Caco-2 (cell line): ENCODE results near the gene ACTG1. TPM values are rescaled to one million over a fixed set of nuclear protein-coding genes. Genes with fewer than 3 reads are reported as not detected.
A peak's percentile ranks its signal among the peaks of the same experiment; 100 is the strongest.

Experiments
- BruUV-seq: library from RNA; stranded (reverse); fragments of 400-500 nt; replicated peaks from 2 replicates; lab custom pipeline; 2021; lab: Mats Ljungman, UMichigan
- CTCF ChIA-PET: fragments of 300-600 bp; sonication (Branson Sonifier 250); formaldehyde crosslinking; loops from one replicate; lab custom pipeline; 2022; ENCODE audit warnings: antibody characterized with exemption; lab: Charles Lee
- POLR2A ChIA-PET: fragments of 300-600 bp; sonication (Branson Sonifier 250); formaldehyde crosslinking; loops from one replicate; lab custom pipeline; 2022; ENCODE audit warnings: antibody characterized with exemption; lab: Charles Lee
- DNase-seq, 2 experiments: peaks; one replicate each; pipeline versions ENCODE4 v3.0.0 to v3.0.0-alpha.2; 2020 to 2022
- H3K27me3 ChIP-seq: replicated peaks from 2 replicates; pipeline ENCODE4 v1.6.0; 2011; ENCODE audit warnings: low read length; ENCODE audit not compliant: control insufficient read depth, insufficient read depth
- H3K36me3 ChIP-seq: 2 replicates; pipeline ENCODE4 v1.5.1; 2011; ENCODE audit warnings: low read length; ENCODE audit not compliant: control insufficient read depth, insufficient read depth
- H3K4me1 ChIP-seq: fragments of 250-450 bp; sonication (Bioruptor Pico); 2 replicates; pipeline ENCODE4 v1.5.1; 2020; ENCODE audit warnings: mild to moderate bottlenecking
- H3K4me3 ChIP-seq: 2 replicates; pipeline ENCODE4 v1.5.1; 2011; ENCODE audit warnings: low read depth, mild to moderate bottlenecking, control low read depth, low read length
- H3K9me3 ChIP-seq: fragments of 250-450 bp; sonication (Bioruptor Pico); 2 replicates; pipeline ENCODE4 v1.5.1; 2020; ENCODE audit warnings: mild to moderate bottlenecking, moderate library complexity
- H3K27ac Mint-ChIP-seq: one replicate; pipeline ENCODE4 v1.8.0; 2022; ENCODE audit warnings: mixed read lengths; ENCODE audit not compliant: unreplicated experiment
- H3K27me3 Mint-ChIP-seq: one replicate; pipeline ENCODE4 v1.8.0; 2022; ENCODE audit warnings: mixed read lengths; ENCODE audit not compliant: insufficient read depth, unreplicated experiment
- H3K36me3 Mint-ChIP-seq: one replicate; pipeline ENCODE4 v1.8.0; 2022; ENCODE audit warnings: mild to moderate bottlenecking, mixed read lengths; ENCODE audit not compliant: insufficient read depth, unreplicated experiment
- H3K4me1 Mint-ChIP-seq: one replicate; pipeline ENCODE4 v1.8.0; 2022; ENCODE audit warnings: low read depth, mixed read lengths; ENCODE audit not compliant: unreplicated experiment
- H3K4me3 Mint-ChIP-seq: one replicate; pipeline ENCODE4 v1.8.0; 2022; ENCODE audit warnings: mild to moderate bottlenecking, moderate library complexity, mixed read lengths; ENCODE audit not compliant: unreplicated experiment
- H3K9me3 Mint-ChIP-seq: one replicate; pipeline ENCODE4 v1.8.0; 2022; ENCODE audit warnings: mixed read lengths; ENCODE audit not compliant: unreplicated experiment
- CTCF ChIP-seq, 2 experiments: fragments of 200-600 bp in 1 of 2; IDR thresholded peaks; 1 replicate in 1 of 2; 2 replicates in 1 of 2; pipeline versions ENCODE4 v1.5.1 to v1.8.0; 2011 to 2022; ENCODE audit warnings: antibody characterized with exemption in 1 of 2, control low read depth in 1 of 2, inconsistent platforms in 1 of 2, low read depth in 1 of 2, low read length in 1 of 2, mild to moderate bottlenecking in 1 of 2, moderate library complexity in 1 of 2; ENCODE audit not compliant: insufficient read depth in 1 of 2, severe bottlenecking in 1 of 2, unreplicated experiment in 1 of 2
- intact Hi-C: fragments of 100-400 bp; cut with micrococcal nuclease; formaldehyde crosslinking; loops from one replicate; pipeline ENCODE4 v1.10.0; 2022; ENCODE audit not compliant: unreplicated experiment
- total RNA-seq: library from RNA; stranded (reverse); gene quantifications from 2 replicates; pipeline ENCODE4 v1.2.3, GENCODE V29; 2022

The ACTG1 gene
- total RNA-seq, 1 experiment from 2014 or later, result 1,436 TPM

GRCh38 chr17:81556863-81557262 lies 44.3 kb upstream of the ACTG1 start:
- Mint-ChIP-seq H3K9me3 (no peaks in the 10 kb centered on the region), H3K27me3 (no peaks in the 10 kb centered on the region), H3K4me3 (no peak overlapping the region), H3K36me3 (peaks cover 93% of the 10 kb centered on the region), H3K27ac (peak overlapping the region; percentile 59), H3K4me1 (peaks cover 12% of the 10 kb centered on the region)
- no peak for TF ChIP-seq CTCF (IDR thresholded peaks at IDR 0.05; ENCODE audit: insufficient read depth in 1 of 2, low read depth in 1 of 2, low read length in 1 of 2, severe bottlenecking in 1 of 2, unreplicated experiment in 1 of 2)
- Histone ChIP-seq H3K4me1 (peaks cover 18% of the 10 kb centered on the region), H3K4me3 (no peak overlapping the region), H3K27me3 (no peaks in the 10 kb centered on the region), H3K36me3 (no peaks in the 10 kb centered on the region; the same call in none of the 2 replicates), H3K9me3 (no peaks in the 10 kb centered on the region)
- intact Hi-C loops, result loop anchor here (2.0 kb wide), 1 partner anchor 44 kb away; no protein-coding TSS in a partner anchor
- BruUV-seq, result no TSS peak
- peak in 1 of 2 experiments; percentile 37 for DNase-seq
- CTCF ChIA-PET, result interaction anchor here (1.1 kb wide), 1 partner anchor 38 kb away, joined by 5 read pairs; no protein-coding TSS in a partner anchor
- POLR2A ChIA-PET, result no interaction called here

- H3K36me3 ChIP-seq, result no peaks in the 10 kb centered on the region; the same call in none of the 2 replicates
- H3K4me3 Mint-ChIP-seq, result no peak overlapping the region
- TF ChIP-seq CTCF (IDR thresholded peaks at IDR 0.05; ENCODE audit: insufficient read depth in 1 of 2, low read depth in 1 of 2, low read length in 1 of 2, severe bottlenecking in 1 of 2, unreplicated experiment in 1 of 2), result no peak
- ChIA-PET CTCF (interaction anchor here (1.1 kb wide), 1 partner anchor 37 kb away, joined by 5 read pairs; no protein-coding TSS in a partner anchor), POLR2A (no interaction called here)
- H3K27me3 Mint-ChIP-seq, result no peaks in the 10 kb centered on the region
- no peaks in the 10 kb centered on the region for H3K27me3 ChIP-seq
- peaks cover 93% of the 10 kb centered on the region for H3K36me3 Mint-ChIP-seq
- intact Hi-C loops, result loop anchor here (2.0 kb wide), 1 partner anchor 45 kb away; no protein-coding TSS in a partner anchor
- no peaks in the 10 kb centered on the region for H3K9me3 ChIP-seq
- peak overlapping the region; percentile 59 for H3K27ac Mint-ChIP-seq
- BruUV-seq, result no TSS peak
- peaks cover 18% of the 10 kb centered on the region for H3K4me1 ChIP-seq
- H3K4me3 ChIP-seq, result no peak overlapping the region
- no peaks in the 10 kb centered on the region for H3K9me3 Mint-ChIP-seq
- peaks cover 12% of the 10 kb centered on the region for H3K4me1 Mint-ChIP-seq
- peak; percentile 51 to 70 for DNase-seq
Measured at GRCh38 chr17:81556175-81556691, 43.6 kb upstream of the ACTG1 start.

GRCh38 chr17:81553616-81554181 lies 41.1 kb upstream of the ACTG1 start:
- Mint-ChIP-seq H3K4me1 (peaks cover 12% of the 10 kb centered on the region), H3K27ac (peak overlapping the region; percentile 77), H3K9me3 (no peaks in the 10 kb centered on the region), H3K4me3 (peak overlapping the region; percentile 90), H3K27me3 (no peaks in the 10 kb centered on the region), H3K36me3 (peaks cover 87% of the 10 kb centered on the region)
- Histone ChIP-seq H3K9me3 (no peaks in the 10 kb centered on the region), H3K4me1 (peaks cover 18% of the 10 kb centered on the region), H3K36me3 (peaks cover 2% of the 10 kb centered on the region), H3K4me3 (peak overlapping the region; percentile 97), H3K27me3 (no peaks in the 10 kb centered on the region)
- ChIA-PET CTCF (no interaction called here), POLR2A (no interaction called here)
- BruUV-seq, result no TSS peak
- DNase-seq, result no peak
- no peak for TF ChIP-seq CTCF (IDR thresholded peaks at IDR 0.05; ENCODE audit: insufficient read depth in 1 of 2, low read depth in 1 of 2, low read length in 1 of 2, severe bottlenecking in 1 of 2, unreplicated experiment in 1 of 2)
- intact Hi-C loops, result loop anchor here (1.0 kb wide), 2 partner anchors 23 to 34 kb away; no protein-coding TSS in a partner anchor
